Keratinocyte (primary cell): Measurements from ENCODE around the gene CNOT3.
A peak's percentile ranks its signal among the peaks of the same experiment; 100 is the strongest.

Experiments
- EZH2 ChIP-seq: IDR thresholded peaks from one replicate; pipeline ENCODE4 v1.6.1; 2012; ENCODE audit warnings: inconsistent platforms, mild to moderate bottlenecking, low read length, moderate library complexity
- TF ChIP-seq, protein P1 (sequence below), 3 experiments: IDR thresholded peaks in 1 of 3; conservative IDR thresholded peaks in 1 of 3; optimal IDR thresholded peaks in 1 of 3; 2 replicates in 2 of 3; 3 replicates in 1 of 3; pipeline versions ENCODE3 to v1.5.1; 2011; ENCODE audit warnings: low read length in 3 of 3, mild to moderate bottlenecking in 3 of 3, moderate library complexity in 2 of 3, control low read depth in 1 of 3, inconsistent platforms in 1 of 3; ENCODE audit not compliant: insufficient read depth in 2 of 3; ENCODE audit errors: extremely low read depth in 1 of 3

- TF ChIP-seq, protein P1, sequence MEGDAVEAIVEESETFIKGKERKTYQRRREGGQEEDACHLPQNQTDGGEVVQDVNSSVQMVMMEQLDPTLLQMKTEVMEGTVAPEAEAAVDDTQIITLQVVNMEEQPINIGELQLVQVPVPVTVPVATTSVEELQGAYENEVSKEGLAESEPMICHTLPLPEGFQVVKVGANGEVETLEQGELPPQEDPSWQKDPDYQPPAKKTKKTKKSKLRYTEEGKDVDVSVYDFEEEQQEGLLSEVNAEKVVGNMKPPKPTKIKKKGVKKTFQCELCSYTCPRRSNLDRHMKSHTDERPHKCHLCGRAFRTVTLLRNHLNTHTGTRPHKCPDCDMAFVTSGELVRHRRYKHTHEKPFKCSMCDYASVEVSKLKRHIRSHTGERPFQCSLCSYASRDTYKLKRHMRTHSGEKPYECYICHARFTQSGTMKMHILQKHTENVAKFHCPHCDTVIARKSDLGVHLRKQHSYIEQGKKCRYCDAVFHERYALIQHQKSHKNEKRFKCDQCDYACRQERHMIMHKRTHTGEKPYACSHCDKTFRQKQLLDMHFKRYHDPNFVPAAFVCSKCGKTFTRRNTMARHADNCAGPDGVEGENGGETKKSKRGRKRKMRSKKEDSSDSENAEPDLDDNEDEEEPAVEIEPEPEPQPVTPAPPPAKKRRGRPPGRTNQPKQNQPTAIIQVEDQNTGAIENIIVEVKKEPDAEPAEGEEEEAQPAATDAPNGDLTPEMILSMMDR (optimal IDR thresholded peaks at IDR 0.05 in 1 of 3, IDR thresholded peaks at IDR 0.05 in 1 of 3, conservative IDR thresholded peaks at IDR 0.05 in 1 of 3; ENCODE audit: extremely low read depth in 1 of 3, insufficient read depth in 2 of 3, low read length in 3 of 3) = peak in 1 of 3 experiments; percentile 25
- TF ChIP-seq EZH2 = no peak
Observed at GRCh38 chr19:54137699-54138488, at the start of gene CNOT3.
